Suppressor macrophage treated with lipopolysaccharide for 4 hours (primary cell): ENCODE data around the gene OR3A2.
"Not testable (repeated sequence)": the region's sequence is repeated elsewhere in the genome, so short reads cannot be mapped to it uniquely, and the experiment has no call there.

ENCODE experiments used
- DNase-seq: peaks from one replicate; pipeline ENCODE4 v3.0.0-alpha.2; 2020

Gene OR3A2

GRCh38 chr17:3385869-3386816, at the start of gene OR3A2:
OR3A2 (minus strand) TSS chr17:3386308.
- DNase-seq, result no peak

GRCh38 chr17:3433741-3434140, 47.6 kb upstream of the OR3A2 start, which contains the start of gene OR1E2:
OR1E2 (minus strand) TSS chr17:3433841; CDS start chr17:3433841, 0 bp downstream.
- DNase-seq, result no peak

GRCh38 chr17:3433215-3433614, 47.1 kb upstream of the OR3A2 start:
- DNase-seq, result peak; percentile 17

- DNase-seq, result no peak
Observed at GRCh38 chr17:3418222-3418621, 32.1 kb upstream of the OR3A2 start.

GRCh38 chr17:3415610-3416009, 29.5 kb upstream of the OR3A2 start:
- no peak for DNase-seq

- not testable (repeated sequence) for DNase-seq
Observed at GRCh38 chr17:3412216-3412615, 26.1 kb upstream of the OR3A2 start.

GRCh38 chr17:3411070-3411469, 25.0 kb upstream of the OR3A2 start, which contains the start of gene OR3A3:
OR3A3 (plus strand) TSS chr17:3411370.
- DNase-seq, result no peak

- DNase-seq, result not testable (repeated sequence)
Observed at GRCh38 chr17:3403856-3404255, 17.7 kb upstream of the OR3A2 start.

- no peak for DNase-seq
Observed at GRCh38 chr17:3401786-3402185, 15.7 kb upstream of the OR3A2 start.

GRCh38 chr17:3400055-3400454, 13.9 kb upstream of the OR3A2 start:
- DNase-seq, result no peak

GRCh38 chr17:3398310-3398709, 12.2 kb upstream of the OR3A2 start, which contains the start of gene OR1E1:
OR1E1 (minus strand) TSS chr17:3398410; CDS start chr17:3398410, 0 bp downstream.
- no peak for DNase-seq

- DNase-seq, result not testable (repeated sequence)
Observed at GRCh38 chr17:3397801-3398200, 11.7 kb upstream of the OR3A2 start.

GRCh38 chr17:3389791-3390190, 3.7 kb upstream of the OR3A2 start:
- DNase-seq, result no peak

- no peak for DNase-seq
Observed at GRCh38 chr17:3381957-3382356, 4.2 kb downstream of the OR3A2 start.

GRCh38 chr17:3378321-3378720, 7.8 kb downstream of the OR3A2 start:
- DNase-seq, result no peak

GRCh38 chr17:3371167-3371566, 14.9 kb downstream of the OR3A2 start:
- not testable (repeated sequence) for DNase-seq

GRCh38 chr17:3342782-3343181, 43.3 kb downstream of the OR3A2 start:
- not testable (repeated sequence) for DNase-seq

GRCh38 chr17:3335876-3336275, 50.2 kb downstream of the OR3A2 start:
- DNase-seq, result peak; percentile 2

- no peak for DNase-seq
Observed at GRCh38 chr17:3318336-3318735, 67.8 kb downstream of the OR3A2 start.

GRCh38 chr17:3316836-3317235, 69.3 kb downstream of the OR3A2 start:
- DNase-seq, result no peak

GRCh38 chr17:3308603-3309002, 77.5 kb downstream of the OR3A2 start:
- no peak for DNase-seq

GRCh38 chr17:3298260-3298659, 87.8 kb downstream of the OR3A2 start, which contains the start of gene OR3A1:
OR3A1 (minus strand) TSS chr17:3298360; CDS start chr17:3292582, 5,778 bp downstream.
- DNase-seq, result no peak

- DNase-seq, result no peak
Observed at GRCh38 chr17:3295632-3296031, 90.5 kb downstream of the OR3A2 start.

- DNase-seq, result not testable (repeated sequence)
Observed at GRCh38 chr17:3293548-3293947, 92.6 kb downstream of the OR3A2 start.
